ENCODE measurements around the gene OPALIN.

The OPALIN gene

GRCh38 chr10:96301616-96302015, 57.2 kb downstream of the OPALIN start:
- no peak for DNase-seq (ENCODE audit: low read depth in 1 of 2, low spot score in 1 of 2)

GRCh38 chr10:96299383-96299782, 59.4 kb downstream of the OPALIN start:
- no peak for DNase-seq (ENCODE audit: low read depth in 1 of 2, low spot score in 1 of 2)

DNA sequence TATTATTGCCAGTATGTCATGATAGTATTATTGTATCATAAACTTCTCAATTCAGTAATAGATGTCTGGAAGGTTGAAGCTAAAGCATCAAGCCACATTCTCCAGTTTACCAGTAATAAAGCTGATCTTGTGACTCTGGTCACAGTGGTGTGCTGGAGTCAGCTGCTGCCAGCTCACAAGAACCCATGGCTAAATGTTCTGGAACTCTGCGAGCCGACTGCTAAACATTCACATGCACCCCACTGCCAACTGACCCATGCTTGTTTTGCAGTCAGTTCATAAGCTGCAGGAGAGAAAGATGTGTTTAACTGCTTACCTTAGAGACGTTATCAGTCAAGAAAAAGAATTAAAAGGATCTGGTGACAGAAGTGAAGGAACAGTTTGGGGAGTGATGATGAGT, 60.4 kb downstream of the OPALIN start:
- no peak for DNase-seq (ENCODE audit: low read depth in 1 of 2, low spot score in 1 of 2)

- DNase-seq (ENCODE audit: low read depth in 1 of 2, low spot score in 1 of 2): no peak
These were observed 61.3 kb downstream of the OPALIN start for GRCh38 chr10:96297486-96297885.

DNA sequence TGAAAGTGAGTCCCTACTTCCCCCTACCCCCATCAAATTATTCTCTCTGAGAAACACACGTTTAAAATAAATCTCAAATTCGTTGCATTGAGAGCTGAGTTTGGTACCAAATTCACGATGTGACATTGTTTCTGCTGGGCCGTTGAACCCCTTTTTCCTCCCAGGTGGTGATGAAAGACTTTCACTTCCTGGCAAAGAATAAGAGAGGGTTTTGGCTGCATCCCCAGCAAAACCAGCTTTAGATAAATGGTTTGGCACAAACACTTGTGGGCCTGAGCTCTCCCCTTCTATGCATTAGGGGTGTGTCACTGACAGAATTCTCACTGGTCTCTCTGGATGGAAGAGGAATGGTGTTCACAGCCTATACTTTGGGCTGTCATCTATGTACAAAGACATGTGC, 63.3 kb downstream of the OPALIN start:
- no peak for DNase-seq (ENCODE audit: low read depth in 1 of 2, low spot score in 1 of 2)

Data from activated CD4-positive, alpha-beta T cell treated with anti-CD3 and anti-CD28 coated beads, Interleukin-2, amount 50 U/mL, for 24 hours (primary cell).